HepG2 (cell line): ENCODE measurements around the gene LZTR1. TPM values are rescaled to one million over a fixed set of nuclear protein-coding genes. Genes with fewer than 3 reads are reported as not detected.

Source experiments
- AHR ChIP-seq: IDR thresholded peaks from 2 replicates; pipeline ENCODE4 v1.6.1; 2018; ENCODE audit warnings: missing genetic modification reagents, missing compliant biosample characterization
- CCAR2 ChIP-seq: fragments of 200-400 bp; formaldehyde crosslinking; optimal IDR thresholded peaks from 2 replicates; pipeline ENCODE3; 2018; ENCODE audit warnings: low read depth, mild to moderate bottlenecking, low read length, moderate library complexity
- ISL2 ChIP-seq: sonication (generic); formaldehyde crosslinking; IDR thresholded peaks from 2 replicates; pipeline ENCODE4 v1.5.0; 2020; ENCODE audit warnings: missing genetic modification reagents
- KLF11 ChIP-seq: IDR thresholded peaks from 2 replicates; pipeline ENCODE4 v1.6.1; 2016; ENCODE audit warnings: missing compliant biosample characterization
- NRL ChIP-seq: sonication (generic); formaldehyde crosslinking; IDR thresholded peaks from 2 replicates; pipeline ENCODE4 v1.5.0; 2020; ENCODE audit warnings: missing genetic modification reagents, mild to moderate bottlenecking, moderate library complexity, borderline replicate concordance
- PLRG1 ChIP-seq: fragments of 450-650 bp; conservative IDR thresholded peaks from 2 replicates; pipeline ENCODE4 v1.6.1; 2016
- RBFOX2 ChIP-seq: fragments of 200-400 bp; formaldehyde crosslinking; IDR thresholded peaks from 2 replicates; pipeline ENCODE4 v1.6.1; 2017; ENCODE audit warnings: low read depth, mild to moderate bottlenecking, low read length
- ZNF337 ChIP-seq: sonication (generic); formaldehyde crosslinking; IDR thresholded peaks from 2 replicates; pipeline ENCODE4 v1.5.1; 2020; ENCODE audit warnings: missing genetic modification reagents, low read depth, mild to moderate bottlenecking, borderline replicate concordance
- ZNF530 ChIP-seq: sonication (generic); formaldehyde crosslinking; IDR thresholded peaks from 2 replicates; pipeline ENCODE4 v1.5.0; 2020; ENCODE audit warnings: low read depth, mild to moderate bottlenecking, missing genetic modification reagents
- ZNF766 ChIP-seq: sonication (generic); formaldehyde crosslinking; IDR thresholded peaks from 2 replicates; pipeline ENCODE4 v1.5.0; 2020; ENCODE audit warnings: missing genetic modification reagents, borderline replicate concordance
- polyA plus RNA-seq, 8 experiments: library from polyadenylated mRNA; depleted of rRNA in 3 of 8; stranded (reverse) in 7 of 8; unstranded in 1 of 8; fragments of >200 nt; fragmentation: Illumina TruSeq in 4 of 8; extraction: Trizol in 4 of 8; gene quantifications; 2 replicates each; pipeline versions ENCODE4 v1.2.1 to v1.2.3, GENCODE V29; 2011 to 2016; ENCODE audit warnings: low read depth in 4 of 8, missing spikeins in 1 of 8, mixed read lengths in 1 of 8; ENCODE audit not compliant: insufficient read depth in 1 of 8
- total RNA-seq, 5 experiments: library from RNA; depleted of rRNA; stranded (reverse); fragments of >200 nt; fragmentation: Illumina TruSeq; extraction: Trizol; gene quantifications; 2 replicates each; pipeline ENCODE4 v1.2.3, GENCODE V29; 2016; ENCODE audit warnings: low read depth in 1 of 5
- TF ChIP-seq, protein P1 (sequence below): sonication (generic); formaldehyde crosslinking; IDR thresholded peaks from 2 replicates; pipeline ENCODE4 v1.8.0; 2022; ENCODE audit warnings: mild to moderate bottlenecking, missing genetic modification reagents, borderline replicate concordance
- TF ChIP-seq, protein P2 (sequence below): sonication (generic); formaldehyde crosslinking; conservative IDR thresholded peaks from 2 replicates; pipeline ENCODE4 v1.8.1; 2023; ENCODE audit warnings: missing genetic modification reagents
- TF ChIP-seq, protein P3 (sequence below): sonication (generic); formaldehyde crosslinking; IDR thresholded peaks from 2 replicates; pipeline ENCODE4 v1.9.0; 2021; ENCODE audit warnings: missing genetic modification reagents, borderline replicate concordance
- TF ChIP-seq, protein P4 (sequence below): sonication (generic); formaldehyde crosslinking; IDR thresholded peaks from 2 replicates; pipeline ENCODE4 v1.5.0; 2020; ENCODE audit warnings: missing genetic modification reagents
- TF ChIP-seq, protein P5 (sequence below): IDR thresholded peaks from 2 replicates; pipeline ENCODE4 v1.6.1; 2012; ENCODE audit warnings: low read depth, low read length, improper control_type of control experiment
- TF ChIP-seq, protein P6 (sequence below): sonication (generic); formaldehyde crosslinking; IDR thresholded peaks from 2 replicates; pipeline ENCODE4 v1.4.0; 2020; ENCODE audit warnings: missing genetic modification reagents, borderline replicate concordance
- TF ChIP-seq, protein P7 (sequence below): IDR thresholded peaks from 2 replicates; pipeline ENCODE4 v1.6.1; 2016; ENCODE audit warnings: missing compliant biosample characterization, missing genetic modification reagents, borderline replicate concordance

LZTR1 gene
- total and polyA plus RNA-seq, 2 of the 13 experiments (the other 11 are each of a cell fraction or from before 2014, with no cell fraction given), result 21.8 to 22.4 TPM

DNA sequence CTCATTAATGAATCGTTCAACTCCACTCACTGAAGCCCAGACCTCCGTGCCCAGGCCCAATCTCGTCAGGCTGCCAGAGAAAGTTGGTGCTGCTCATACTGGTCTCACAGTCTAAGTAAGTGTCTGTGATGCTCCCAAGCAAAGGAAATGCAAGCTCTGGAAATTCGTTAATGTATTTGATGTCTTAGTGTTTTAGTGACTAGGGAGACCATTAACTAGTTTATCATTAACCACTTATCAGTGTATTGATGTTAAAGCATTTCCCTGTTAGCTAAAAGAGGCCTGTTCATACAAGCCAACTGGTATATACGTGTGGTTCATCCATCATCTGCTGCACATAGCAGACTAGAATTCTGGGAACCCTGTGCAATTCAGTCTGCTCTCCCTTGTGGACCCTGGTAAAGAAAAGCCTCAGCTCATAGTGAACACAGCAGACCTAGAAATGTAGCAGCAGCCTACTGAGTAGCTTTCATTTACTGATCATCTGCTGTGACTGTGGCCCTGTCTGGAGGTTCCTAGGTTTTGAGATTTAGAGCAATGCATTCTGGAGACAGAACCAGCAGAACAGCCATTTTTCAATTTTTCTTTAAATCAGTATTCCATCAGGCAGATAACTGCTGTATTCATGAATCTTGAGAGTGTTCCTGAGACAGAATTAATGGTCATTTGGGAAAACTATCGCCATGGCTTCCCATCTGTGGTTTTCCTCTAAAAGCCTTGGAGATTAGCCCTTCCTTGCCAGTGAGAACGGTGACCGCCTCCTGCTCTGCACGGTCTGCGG is 30.8 kb upstream of the LZTR1 start (continued):
- TF ChIP-seq, protein P1, sequence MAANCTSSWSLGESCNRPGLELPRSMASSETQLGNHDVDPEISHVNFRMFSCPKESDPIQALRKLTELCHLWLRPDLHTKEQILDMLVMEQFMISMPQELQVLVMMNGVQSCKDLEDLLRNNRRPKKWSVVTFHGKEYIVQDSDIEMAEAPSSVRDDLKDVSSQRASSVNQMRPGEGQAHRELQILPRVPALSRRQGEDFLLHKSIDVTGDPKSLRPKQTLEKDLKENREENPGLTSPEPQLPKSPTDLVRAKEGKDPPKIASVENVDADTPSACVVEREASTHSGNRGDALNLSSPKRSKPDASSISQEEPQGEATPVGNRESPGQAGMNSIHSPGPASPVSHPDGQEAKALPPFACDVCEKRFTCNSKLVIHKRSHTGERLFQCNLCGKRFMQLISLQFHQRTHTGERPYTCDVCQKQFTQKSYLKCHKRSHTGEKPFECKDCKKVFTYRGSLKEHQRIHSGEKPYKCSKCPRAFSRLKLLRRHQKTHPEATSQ (CRISPR knock-in tag), result no peak
- TF ChIP-seq, protein P2, sequence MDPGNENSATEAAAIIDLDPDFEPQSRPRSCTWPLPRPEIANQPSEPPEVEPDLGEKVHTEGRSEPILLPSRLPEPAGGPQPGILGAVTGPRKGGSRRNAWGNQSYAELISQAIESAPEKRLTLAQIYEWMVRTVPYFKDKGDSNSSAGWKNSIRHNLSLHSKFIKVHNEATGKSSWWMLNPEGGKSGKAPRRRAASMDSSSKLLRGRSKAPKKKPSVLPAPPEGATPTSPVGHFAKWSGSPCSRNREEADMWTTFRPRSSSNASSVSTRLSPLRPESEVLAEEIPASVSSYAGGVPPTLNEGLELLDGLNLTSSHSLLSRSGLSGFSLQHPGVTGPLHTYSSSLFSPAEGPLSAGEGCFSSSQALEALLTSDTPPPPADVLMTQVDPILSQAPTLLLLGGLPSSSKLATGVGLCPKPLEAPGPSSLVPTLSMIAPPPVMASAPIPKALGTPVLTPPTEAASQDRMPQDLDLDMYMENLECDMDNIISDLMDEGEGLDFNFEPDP (CRISPR knock-in tag), result no peak
- TF ChIP-seq ISL2 (CRISPR knock-in tag), result peak; percentile 57; the same call in 1 of the 2 replicates
- no peak for TF ChIP-seq ZNF530
- TF ChIP-seq, protein P3, sequence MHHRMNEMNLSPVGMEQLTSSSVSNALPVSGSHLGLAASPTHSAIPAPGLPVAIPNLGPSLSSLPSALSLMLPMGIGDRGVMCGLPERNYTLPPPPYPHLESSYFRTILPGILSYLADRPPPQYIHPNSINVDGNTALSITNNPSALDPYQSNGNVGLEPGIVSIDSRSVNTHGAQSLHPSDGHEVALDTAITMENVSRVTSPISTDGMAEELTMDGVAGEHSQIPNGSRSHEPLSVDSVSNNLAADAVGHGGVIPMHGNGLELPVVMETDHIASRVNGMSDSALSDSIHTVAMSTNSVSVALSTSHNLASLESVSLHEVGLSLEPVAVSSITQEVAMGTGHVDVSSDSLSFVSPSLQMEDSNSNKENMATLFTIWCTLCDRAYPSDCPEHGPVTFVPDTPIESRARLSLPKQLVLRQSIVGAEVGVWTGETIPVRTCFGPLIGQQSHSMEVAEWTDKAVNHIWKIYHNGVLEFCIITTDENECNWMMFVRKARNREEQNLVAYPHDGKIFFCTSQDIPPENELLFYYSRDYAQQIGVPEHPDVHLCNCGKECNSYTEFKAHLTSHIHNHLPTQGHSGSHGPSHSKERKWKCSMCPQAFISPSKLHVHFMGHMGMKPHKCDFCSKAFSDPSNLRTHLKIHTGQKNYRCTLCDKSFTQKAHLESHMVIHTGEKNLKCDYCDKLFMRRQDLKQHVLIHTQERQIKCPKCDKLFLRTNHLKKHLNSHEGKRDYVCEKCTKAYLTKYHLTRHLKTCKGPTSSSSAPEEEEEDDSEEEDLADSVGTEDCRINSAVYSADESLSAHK (CRISPR knock-in tag), result no peak
- TF ChIP-seq ZNF337 (CRISPR knock-in tag), result no peak
- no peak for TF ChIP-seq CCAR2
- no peak for TF ChIP-seq KLF11 (CRISPR knock-in tag)
- TF ChIP-seq PLRG1, result no peak
- TF ChIP-seq ZNF766 (CRISPR knock-in tag), result no peak
- TF ChIP-seq, protein P4, sequence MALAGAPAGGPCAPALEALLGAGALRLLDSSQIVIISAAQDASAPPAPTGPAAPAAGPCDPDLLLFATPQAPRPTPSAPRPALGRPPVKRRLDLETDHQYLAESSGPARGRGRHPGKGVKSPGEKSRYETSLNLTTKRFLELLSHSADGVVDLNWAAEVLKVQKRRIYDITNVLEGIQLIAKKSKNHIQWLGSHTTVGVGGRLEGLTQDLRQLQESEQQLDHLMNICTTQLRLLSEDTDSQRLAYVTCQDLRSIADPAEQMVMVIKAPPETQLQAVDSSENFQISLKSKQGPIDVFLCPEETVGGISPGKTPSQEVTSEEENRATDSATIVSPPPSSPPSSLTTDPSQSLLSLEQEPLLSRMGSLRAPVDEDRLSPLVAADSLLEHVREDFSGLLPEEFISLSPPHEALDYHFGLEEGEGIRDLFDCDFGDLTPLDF (CRISPR knock-in tag), result no peak
- TF ChIP-seq, protein P5, sequence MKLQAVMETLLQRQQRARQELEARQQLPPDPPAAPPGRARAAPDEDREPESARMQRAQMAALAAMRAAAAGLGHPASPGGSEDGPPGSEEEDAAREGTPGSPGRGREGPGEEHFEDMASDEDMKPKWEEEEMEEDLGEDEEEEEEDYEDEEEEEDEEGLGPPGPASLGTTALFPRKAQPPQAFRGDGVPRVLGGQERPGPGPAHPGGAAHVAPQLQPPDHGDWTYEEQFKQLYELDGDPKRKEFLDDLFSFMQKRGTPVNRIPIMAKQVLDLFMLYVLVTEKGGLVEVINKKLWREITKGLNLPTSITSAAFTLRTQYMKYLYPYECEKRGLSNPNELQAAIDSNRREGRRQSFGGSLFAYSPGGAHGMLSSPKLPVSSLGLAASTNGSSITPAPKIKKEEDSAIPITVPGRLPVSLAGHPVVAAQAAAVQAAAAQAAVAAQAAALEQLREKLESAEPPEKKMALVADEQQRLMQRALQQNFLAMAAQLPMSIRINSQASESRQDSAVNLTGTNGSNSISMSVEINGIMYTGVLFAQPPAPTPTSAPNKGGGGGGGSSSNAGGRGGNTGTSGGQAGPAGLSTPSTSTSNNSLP, result peak; percentile 26; the same call in 1 of the 2 replicates
- TF ChIP-seq RBFOX2, result no peak; the same call in 1 of the 2 replicates
- TF ChIP-seq, protein P6, sequence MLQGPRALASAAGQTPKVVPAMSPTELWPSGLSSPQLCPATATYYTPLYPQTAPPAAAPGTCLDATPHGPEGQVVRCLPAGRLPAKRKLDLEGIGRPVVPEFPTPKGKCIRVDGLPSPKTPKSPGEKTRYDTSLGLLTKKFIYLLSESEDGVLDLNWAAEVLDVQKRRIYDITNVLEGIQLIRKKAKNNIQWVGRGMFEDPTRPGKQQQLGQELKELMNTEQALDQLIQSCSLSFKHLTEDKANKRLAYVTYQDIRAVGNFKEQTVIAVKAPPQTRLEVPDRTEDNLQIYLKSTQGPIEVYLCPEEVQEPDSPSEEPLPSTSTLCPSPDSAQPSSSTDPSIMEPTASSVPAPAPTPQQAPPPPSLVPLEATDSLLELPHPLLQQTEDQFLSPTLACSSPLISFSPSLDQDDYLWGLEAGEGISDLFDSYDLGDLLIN (CRISPR knock-in tag), result no peak
- no peak for TF ChIP-seq NRL (CRISPR knock-in tag)
- no peak for TF ChIP-seq AHR
- TF ChIP-seq, protein P7, sequence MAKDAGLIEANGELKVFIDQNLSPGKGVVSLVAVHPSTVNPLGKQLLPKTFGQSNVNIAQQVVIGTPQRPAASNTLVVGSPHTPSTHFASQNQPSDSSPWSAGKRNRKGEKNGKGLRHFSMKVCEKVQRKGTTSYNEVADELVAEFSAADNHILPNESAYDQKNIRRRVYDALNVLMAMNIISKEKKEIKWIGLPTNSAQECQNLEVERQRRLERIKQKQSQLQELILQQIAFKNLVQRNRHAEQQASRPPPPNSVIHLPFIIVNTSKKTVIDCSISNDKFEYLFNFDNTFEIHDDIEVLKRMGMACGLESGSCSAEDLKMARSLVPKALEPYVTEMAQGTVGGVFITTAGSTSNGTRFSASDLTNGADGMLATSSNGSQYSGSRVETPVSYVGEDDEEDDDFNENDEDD (CRISPR knock-in tag), result no peak
